GM12891 (cell line): ENCODE measurements around the gene FOXO1.

Experiments
- DNase-seq: peaks from one replicate; pipeline ENCODE4 v3.0.0; 2011; ENCODE audit warnings: low spot score; ENCODE audit not compliant: insufficient read length
- FAIRE-seq: peaks from 2 replicates; lab custom pipeline; 2011; peaks lifted over from hg19 to GRCh38; lab: Jason Lieb, UNC
- PAX5 ChIP-seq: IDR thresholded peaks from 2 replicates; pipeline ENCODE4 v1.6.1; 2011; ENCODE audit warnings: low read length, moderate library complexity, mild to moderate bottlenecking; ENCODE audit not compliant: insufficient read depth, severe bottlenecking
- POLR2A ChIP-seq: IDR thresholded peaks from 2 replicates; pipeline ENCODE4 v1.6.1; 2011; ENCODE audit warnings: low read depth, low read length, control low read depth
- POLR2AphosphoS5 ChIP-seq: IDR thresholded peaks from 2 replicates; pipeline ENCODE4 v1.6.1; 2011; ENCODE audit warnings: low read depth, low read length, control low read depth
- POU2F2 ChIP-seq: IDR thresholded peaks from 2 replicates; pipeline ENCODE4 v1.6.1; 2011; ENCODE audit warnings: low read depth, mild to moderate bottlenecking, control low read depth, low read length, moderate library complexity
- SPI1 ChIP-seq: IDR thresholded peaks from 2 replicates; pipeline ENCODE4 v1.6.1; 2011; ENCODE audit warnings: low read depth, low read length, control low read depth
- TAF1 ChIP-seq: IDR thresholded peaks from 2 replicates; pipeline ENCODE4 v1.6.1; 2011; ENCODE audit warnings: low read depth, low read length, control low read depth

Gene FOXO1

DNA sequence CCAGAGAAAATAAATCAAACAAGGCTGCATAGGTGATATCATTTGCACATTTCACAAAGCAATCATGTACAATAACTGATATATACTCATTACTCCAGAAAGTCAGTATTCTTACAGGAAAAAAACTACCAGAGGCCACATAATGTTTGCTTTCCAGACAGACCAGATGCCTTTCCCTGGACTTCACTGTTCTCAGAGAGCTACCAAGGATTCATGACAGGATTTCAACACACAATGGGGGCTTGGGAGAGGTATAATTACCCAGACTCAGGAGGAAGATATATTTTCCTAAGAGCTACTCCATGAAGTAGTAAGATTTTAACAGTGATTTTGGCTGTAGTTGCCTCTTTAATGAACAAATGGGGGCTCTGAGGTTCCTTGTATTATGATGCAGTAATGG, 110.0 kb downstream of the FOXO1 start:
- TF ChIP-seq POU2F2, result no peak
- TF ChIP-seq POLR2AphosphoS5, result no peak
- no peak for TF ChIP-seq TAF1
- no peak for TF ChIP-seq PAX5
- TF ChIP-seq POLR2A, result no peak
- TF ChIP-seq SPI1, result no peak
- FAIRE-seq (no peak), DNase-seq (no peak)

DNA sequence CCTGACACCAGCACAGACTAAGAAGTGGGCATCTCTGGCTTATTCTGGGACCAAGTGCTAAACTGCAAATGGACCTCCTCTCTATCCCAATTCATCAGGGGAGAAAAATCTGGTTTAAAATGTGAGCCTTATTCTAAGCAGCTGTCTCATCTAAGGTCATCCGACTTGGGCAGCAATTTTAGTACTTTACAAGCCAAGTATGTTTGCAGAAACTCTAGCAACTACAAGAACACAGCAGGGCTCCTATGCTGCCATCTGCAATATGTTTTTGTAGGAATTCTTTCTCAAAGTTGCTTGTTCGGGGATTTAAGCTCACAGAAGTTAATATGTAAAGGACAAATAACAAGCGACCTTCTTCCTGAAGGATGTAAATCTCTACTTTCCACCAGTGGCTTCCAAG, 113.1 kb downstream of the FOXO1 start:
- DNase-seq (no peak), FAIRE-seq (no peak)
- no peak for TF ChIP-seq POLR2A
- no peak for TF ChIP-seq PAX5
- no peak for TF ChIP-seq TAF1
- TF ChIP-seq POU2F2, result no peak
- no peak for TF ChIP-seq SPI1
- no peak for TF ChIP-seq POLR2AphosphoS5

DNA sequence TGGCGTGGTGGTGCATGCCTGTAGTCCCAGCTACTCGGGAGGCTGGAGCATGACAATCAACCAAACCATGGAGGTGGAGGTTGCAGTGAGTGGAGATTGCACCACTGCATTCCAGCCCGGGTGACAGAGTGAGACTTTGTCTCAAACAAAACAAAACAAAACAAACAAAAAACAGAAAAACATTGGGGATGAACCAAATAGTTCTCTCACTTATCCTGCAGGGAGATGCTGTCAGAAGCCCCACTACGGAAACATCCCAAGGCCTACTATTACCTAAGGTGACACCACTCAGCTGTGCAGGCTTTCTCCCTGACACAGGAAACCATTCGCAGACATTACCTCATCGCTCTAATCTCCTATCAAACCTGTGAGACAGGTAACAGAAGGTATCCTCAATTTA, 113.5 kb downstream of the FOXO1 start:
- FAIRE-seq (no peak), DNase-seq (no peak)
- TF ChIP-seq TAF1 (no peak), POLR2A (no peak), PAX5 (no peak), SPI1 (no peak), POLR2AphosphoS5 (no peak), POU2F2 (no peak)

DNA sequence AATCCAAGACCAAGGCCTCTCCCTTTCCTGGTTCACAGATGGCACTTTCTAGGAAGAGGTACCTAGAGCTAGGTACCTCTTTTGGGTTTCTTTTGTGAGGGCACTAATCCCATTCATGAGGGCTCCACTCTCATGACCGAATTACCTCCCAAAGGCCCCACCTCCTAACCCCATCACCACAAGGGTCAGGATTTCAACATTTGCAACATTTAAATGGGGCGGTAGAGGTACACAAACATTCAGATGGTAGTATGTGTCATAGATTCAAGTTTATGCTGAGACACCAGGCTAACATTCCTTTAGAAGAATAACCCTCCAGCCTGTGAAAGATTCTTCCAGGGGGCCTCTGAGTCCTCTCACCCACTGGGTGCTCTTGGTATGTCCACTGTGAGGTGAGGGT, 116.3 kb downstream of the FOXO1 start:
- no peak for FAIRE-seq
- DNase-seq, result no peak
- TF ChIP-seq PAX5 (no peak), SPI1 (no peak), POLR2AphosphoS5 (no peak), POLR2A (no peak)

DNA sequence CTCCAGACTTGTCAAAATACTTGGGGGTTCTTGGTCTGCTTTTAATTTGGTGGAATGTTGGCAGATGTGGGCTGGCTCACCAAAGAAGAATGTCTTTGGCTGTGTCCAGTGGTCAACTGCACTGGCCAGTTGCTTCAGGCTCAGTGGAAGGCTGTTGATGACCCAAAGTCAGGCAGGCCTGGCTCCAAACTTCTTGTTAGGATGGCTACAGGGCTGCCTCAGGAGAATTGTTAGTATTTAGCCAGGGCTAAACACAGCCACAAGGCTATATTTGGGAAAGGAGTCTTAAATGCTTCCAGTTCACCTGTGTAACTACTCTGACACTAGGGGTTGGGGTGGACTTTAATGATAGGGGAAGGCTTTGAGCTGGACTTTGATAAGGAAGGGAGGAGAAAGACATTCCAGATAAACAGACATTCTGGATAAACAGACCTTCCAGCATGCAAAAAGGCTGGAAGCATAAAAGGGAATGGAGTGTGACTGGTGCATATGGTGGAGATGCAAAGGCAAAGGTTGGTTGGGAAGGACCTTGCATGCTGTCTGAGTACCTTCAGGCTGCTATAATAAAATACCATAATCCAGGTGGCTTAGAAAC, 116.8 kb downstream of the FOXO1 start:
- TF ChIP-seq POLR2AphosphoS5 (no peak), PAX5 (no peak), POLR2A (no peak), TAF1 (no peak), POU2F2 (no peak), SPI1 (no peak)
- FAIRE-seq (no peak), DNase-seq (no peak)

DNA sequence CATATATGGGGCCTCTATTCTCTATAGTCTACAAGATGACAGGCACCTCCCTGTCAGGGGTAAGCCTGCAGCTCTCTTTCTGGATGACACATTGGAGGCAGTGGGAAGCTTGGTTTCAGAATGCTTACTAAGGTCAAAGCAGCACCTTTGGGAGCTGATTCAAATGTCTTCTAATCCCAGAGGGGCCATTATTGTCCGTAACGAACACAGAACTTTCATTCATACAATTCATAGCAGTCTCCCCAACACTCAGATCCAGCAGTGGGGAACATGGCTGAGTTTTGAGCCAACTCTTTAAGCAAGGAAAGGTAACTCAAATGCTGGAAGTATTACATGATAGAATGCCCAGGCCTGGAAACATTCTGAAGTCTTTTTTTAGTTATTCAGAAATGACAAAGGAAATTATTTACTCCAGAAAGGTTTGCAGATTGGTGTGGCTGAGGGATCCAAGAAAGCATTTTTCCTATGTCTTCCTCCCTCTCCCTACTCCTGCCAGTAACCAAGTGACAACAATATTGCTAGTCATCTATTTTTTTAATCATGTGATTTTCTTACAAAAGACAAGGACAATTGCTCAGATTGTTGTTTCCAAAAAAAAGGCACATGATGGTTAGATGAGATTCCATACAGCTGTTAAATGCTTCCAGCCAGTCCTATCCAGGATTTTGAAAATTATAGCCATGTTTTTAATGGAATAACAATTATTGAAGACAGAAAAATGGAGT, 118.7 kb downstream of the FOXO1 start:
- TF ChIP-seq POLR2AphosphoS5, result no peak
- no peak for TF ChIP-seq POLR2A
- no peak for TF ChIP-seq PAX5
- no peak for TF ChIP-seq TAF1
- no peak for TF ChIP-seq SPI1
- TF ChIP-seq POU2F2, result no peak
- DNase-seq (no peak), FAIRE-seq (no peak)

DNA sequence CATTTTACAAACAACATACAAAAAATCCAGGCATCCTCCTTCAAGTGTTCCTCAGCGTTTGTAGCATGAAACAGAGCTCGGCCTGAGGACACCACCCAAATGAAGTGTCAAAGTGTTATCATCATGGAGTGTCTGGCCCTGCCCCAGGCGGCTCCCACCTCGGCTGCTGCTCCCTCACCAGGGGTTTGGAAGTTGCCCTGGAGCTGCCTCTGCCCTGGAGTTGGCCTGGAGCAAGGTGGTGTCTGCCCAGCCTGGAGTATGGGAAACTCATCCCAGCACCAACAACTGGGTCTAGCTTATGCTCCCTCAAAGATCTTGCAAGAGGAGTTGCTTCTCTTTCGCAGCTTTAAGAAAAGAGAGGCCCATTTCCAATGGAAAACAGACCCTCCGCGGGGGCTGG, 120.4 kb downstream of the FOXO1 start:
- FAIRE-seq (no peak), DNase-seq (no peak)
- no peak for TF ChIP-seq POU2F2
- TF ChIP-seq TAF1, result no peak
- no peak for TF ChIP-seq POLR2A
- no peak for TF ChIP-seq SPI1
- TF ChIP-seq POLR2AphosphoS5, result no peak
- no peak for TF ChIP-seq PAX5

DNA sequence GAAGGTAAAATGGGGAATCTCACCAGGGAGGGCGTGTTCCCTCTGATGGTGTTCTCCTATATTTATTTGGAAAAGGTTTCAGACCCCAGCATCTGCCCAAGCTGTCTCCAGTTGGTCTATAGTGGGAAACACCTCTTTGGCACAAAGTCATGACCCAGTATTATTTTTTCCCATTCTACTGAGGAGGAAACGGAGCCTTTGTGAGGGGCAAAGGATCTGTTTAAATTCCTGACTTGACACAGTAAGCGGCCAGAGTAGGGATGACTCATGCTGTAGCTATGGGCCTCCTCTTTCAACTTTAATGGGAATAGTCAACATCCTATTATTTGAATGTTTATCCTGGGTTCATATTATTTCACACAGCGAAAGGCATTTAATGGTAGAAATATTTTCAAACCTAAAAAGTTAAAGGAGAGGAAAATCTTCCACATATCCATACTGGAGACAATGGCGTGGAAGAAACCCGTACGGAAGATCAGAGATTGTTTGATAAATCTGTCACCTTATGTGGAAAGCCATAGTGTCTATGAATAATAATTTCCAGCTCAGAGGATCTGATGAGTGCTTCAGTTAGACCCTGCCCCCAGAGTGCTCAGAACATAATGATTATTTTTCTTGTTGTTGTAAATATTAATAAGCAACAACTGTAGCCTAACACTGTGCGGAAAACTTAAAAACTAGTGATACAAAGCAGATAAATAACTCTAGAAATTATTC, 126.0 kb downstream of the FOXO1 start:
- DNase-seq, result no peak
- FAIRE-seq, result no peak
- no peak for TF ChIP-seq POLR2AphosphoS5
- TF ChIP-seq SPI1, result no peak
- no peak for TF ChIP-seq TAF1

DNA sequence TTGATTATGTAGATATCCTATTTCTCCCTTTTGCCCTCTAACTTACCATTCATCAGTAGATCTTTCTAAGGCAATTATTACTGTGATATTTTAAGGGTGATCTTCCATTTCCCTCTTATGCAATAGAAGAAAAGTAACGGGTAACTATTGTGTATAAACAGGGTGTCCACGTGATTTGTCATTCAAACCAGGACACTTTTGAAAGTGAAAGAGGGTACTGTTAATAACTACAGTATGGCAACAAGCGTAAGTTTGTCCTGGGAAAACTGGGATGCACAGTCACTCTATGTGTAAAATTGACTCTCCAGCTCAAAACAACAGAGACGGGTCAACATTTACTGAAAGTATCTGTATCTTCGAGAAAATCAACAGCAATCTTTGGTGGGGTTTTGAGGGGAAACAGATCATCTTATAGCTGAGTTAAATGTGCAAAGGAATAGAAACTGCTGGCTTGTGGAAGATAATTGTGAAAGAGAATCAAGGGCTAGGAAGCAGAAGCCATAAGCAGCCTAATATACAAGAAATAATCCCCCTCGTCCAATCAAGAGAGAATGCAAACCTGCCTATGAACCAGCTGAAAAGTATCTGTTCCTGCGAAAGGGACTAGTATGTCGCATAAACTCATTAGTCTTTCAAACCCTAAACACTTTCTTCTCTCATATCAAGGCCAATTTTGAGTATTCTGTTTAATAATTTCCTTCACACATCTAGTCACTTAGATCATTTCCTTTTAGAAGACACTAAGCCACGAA, 126.7 kb downstream of the FOXO1 start:
- DNase-seq (no peak), FAIRE-seq (peak; percentile 26)
- TF ChIP-seq POLR2A (no peak), SPI1 (no peak), POLR2AphosphoS5 (no peak), TAF1 (no peak), POU2F2 (no peak), PAX5 (no peak)
